HEK293T (cell line): ENCODE data around the gene TPRG1.

Source experiments
- CTCF ChIA-PET: fragments of 350-600 bp; formaldehyde crosslinking; extraction: SDS; loops from one replicate; lab custom pipeline; 2021; ENCODE audit warnings: antibody characterized with exemption, inconsistent platforms; lab: Yijun Ruan, JAX
- POLR2A ChIA-PET: fragments of 350-600 bp; formaldehyde crosslinking; extraction: SDS; loops from one replicate; lab custom pipeline; 2020; ENCODE audit warnings: antibody characterized with exemption, inconsistent platforms; lab: Yijun Ruan, JAX
- DNase-seq: peaks from one replicate; pipeline ENCODE4 v3.0.0; 2012; ENCODE audit warnings: mixed read lengths; ENCODE audit errors: extremely low spot score
- ARNT ChIP-seq: fragments of 450-650 bp; IDR thresholded peaks from 2 replicates; pipeline ENCODE4 v1.6.1; 2017; ENCODE audit warnings: mild to moderate bottlenecking
- BHLHE40 ChIP-seq: fragments of 450-650 bp; IDR thresholded peaks from 2 replicates; pipeline ENCODE4 v1.6.1; 2016; ENCODE audit warnings: mild to moderate bottlenecking, moderate library complexity, borderline replicate concordance
- CTBP1 ChIP-seq: fragments of 450-650 bp; IDR thresholded peaks from 2 replicates; pipeline ENCODE4 v1.6.1; 2016; ENCODE audit warnings: borderline replicate concordance
- ELF4 ChIP-seq: fragments of 450-650 bp; IDR thresholded peaks from 2 replicates; pipeline ENCODE4 v1.6.1; 2017; ENCODE audit warnings: antibody characterized with exemption
- FOXA1 ChIP-seq: fragments of 450-650 bp; IDR thresholded peaks from 2 replicates; pipeline ENCODE4 v1.6.1; 2016; ENCODE audit warnings: mild to moderate bottlenecking
- FOXK2 ChIP-seq: fragments of 450-650 bp; IDR thresholded peaks from 2 replicates; pipeline ENCODE4 v1.6.1; 2016; ENCODE audit warnings: mild to moderate bottlenecking
- FOXM1 ChIP-seq: fragments of 450-650 bp; IDR thresholded peaks from 2 replicates; pipeline ENCODE4 v1.6.1; 2017; ENCODE audit warnings: mild to moderate bottlenecking, borderline replicate concordance
- HDGF ChIP-seq: fragments of 450-650 bp; IDR thresholded peaks from 2 replicates; pipeline ENCODE4 v1.6.1; 2017; ENCODE audit warnings: antibody characterized with exemption, borderline replicate concordance
- L3MBTL2 ChIP-seq: fragments of 450-650 bp; conservative IDR thresholded peaks from 2 replicates; pipeline ENCODE4 v1.6.1; 2016; ENCODE audit warnings: mild to moderate bottlenecking
- LEF1 ChIP-seq: fragments of 450-650 bp; IDR thresholded peaks from 2 replicates; pipeline ENCODE4 v1.6.1; 2017; ENCODE audit warnings: mild to moderate bottlenecking, borderline replicate concordance
- NFRKB ChIP-seq: fragments of 450-650 bp; IDR thresholded peaks from 2 replicates; pipeline ENCODE4 v1.6.1; 2016; ENCODE audit warnings: mild to moderate bottlenecking, moderate library complexity
- PKNOX1 ChIP-seq: fragments of 450-650 bp; IDR thresholded peaks from 2 replicates; pipeline ENCODE4 v1.6.1; 2016
- SP1 ChIP-seq: fragments of 450-650 bp; IDR thresholded peaks from 2 replicates; pipeline ENCODE4 v1.6.1; 2017
- SUZ12 ChIP-seq: fragments of 450-650 bp; IDR thresholded peaks from 2 replicates; pipeline ENCODE4 v1.6.1; 2016; ENCODE audit warnings: mild to moderate bottlenecking
- TARDBP ChIP-seq: fragments of 450-650 bp; IDR thresholded peaks from 2 replicates; pipeline ENCODE4 v1.6.1; 2016
- ZNF384 ChIP-seq: fragments of 450-650 bp; IDR thresholded peaks from 2 replicates; pipeline ENCODE4 v1.6.1; 2016

The TPRG1 gene

GRCh38 chr3:189365609-189366564 lies 194.1 kb downstream of the TPRG1 start:
- TF ChIP-seq BHLHE40 (no peak), L3MBTL2 (no peak), PKNOX1 (no peak), CTBP1 (no peak), ZNF384 (no peak), HDGF (no peak), ARNT (no peak), FOXK2 (no peak), LEF1 (no peak), NFRKB (no peak), TARDBP (no peak), SP1 (no peak), SUZ12 (no peak), FOXM1 (no peak)
- DNase-seq, result no peak
- ChIA-PET CTCF (no interaction called here), POLR2A (no interaction called here)

- TF ChIP-seq L3MBTL2 (no peak), ZNF384 (no peak), BHLHE40 (no peak), FOXM1 (no peak), TARDBP (no peak), SUZ12 (no peak), CTBP1 (no peak), FOXA1 (no peak), ARNT (no peak), ELF4 (no peak), SP1 (no peak), HDGF (no peak), FOXK2 (no peak), PKNOX1 (no peak), LEF1 (no peak), NFRKB (no peak)
- ChIA-PET POLR2A (no interaction called here), CTCF (no interaction called here)
- DNase-seq, result no peak
Measured at GRCh38 chr3:189368384-189368783, 196.6 kb downstream of the TPRG1 start.

- DNase-seq, result no peak
- ChIA-PET CTCF (no interaction called here), POLR2A (interaction anchor here (0.6 kb wide), 1 partner anchor 482 kb away, joined by 3 read pairs; no protein-coding TSS in a partner anchor)
- TF ChIP-seq FOXA1, result no peak
- no peak for TF ChIP-seq CTBP1
- no peak for TF ChIP-seq ZNF384
- no peak for TF ChIP-seq PKNOX1
- TF ChIP-seq ELF4, result no peak
- TF ChIP-seq FOXM1, result no peak
- no peak for TF ChIP-seq LEF1
- no peak for TF ChIP-seq BHLHE40
- no peak for TF ChIP-seq TARDBP
- TF ChIP-seq HDGF, result no peak
- no peak for TF ChIP-seq ARNT
- no peak for TF ChIP-seq SP1
Measured at GRCh38 chr3:189369636-189370035, 197.9 kb downstream of the TPRG1 start.

- ChIA-PET POLR2A (no interaction called here), CTCF (no interaction called here)
- DNase-seq, result no peak
- TF ChIP-seq FOXK2, result no peak
- no peak for TF ChIP-seq CTBP1
- TF ChIP-seq SP1, result no peak
- TF ChIP-seq NFRKB, result no peak
- TF ChIP-seq HDGF, result no peak
- TF ChIP-seq BHLHE40, result no peak
- TF ChIP-seq FOXA1, result no peak
- TF ChIP-seq ZNF384, result no peak
- TF ChIP-seq ELF4, result no peak
- TF ChIP-seq PKNOX1, result no peak
- no peak for TF ChIP-seq LEF1
- no peak for TF ChIP-seq TARDBP
- TF ChIP-seq SUZ12, result no peak
- no peak for TF ChIP-seq L3MBTL2
- no peak for TF ChIP-seq FOXM1
Measured at GRCh38 chr3:189372243-189372642, 200.5 kb downstream of the TPRG1 start.
